ENCODE measurements around the gene PDPN.

DNA sequence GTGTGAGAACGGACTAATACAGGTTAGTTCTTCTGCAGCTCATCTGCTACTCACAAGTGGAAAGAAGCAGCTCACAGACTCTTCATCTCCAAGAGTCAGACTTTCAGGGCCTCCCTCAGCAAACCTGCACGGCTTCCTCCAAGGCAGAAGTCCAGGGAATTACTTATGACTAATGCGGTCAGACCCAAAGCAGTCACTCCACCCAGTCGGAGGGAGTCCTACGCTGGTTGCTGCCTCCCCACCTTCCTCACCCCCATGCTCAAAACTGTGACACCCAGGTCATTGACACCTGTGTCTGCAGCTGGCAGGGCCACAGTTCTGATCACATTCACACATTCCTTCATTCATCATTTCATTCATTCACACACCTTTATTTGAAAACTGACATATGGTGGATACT lies 77.9 kb downstream of the PDPN start:
- TF ChIP-seq POLR2A (IDR thresholded peaks at IDR 0.05), result no peak
- TF ChIP-seq, protein P1, sequence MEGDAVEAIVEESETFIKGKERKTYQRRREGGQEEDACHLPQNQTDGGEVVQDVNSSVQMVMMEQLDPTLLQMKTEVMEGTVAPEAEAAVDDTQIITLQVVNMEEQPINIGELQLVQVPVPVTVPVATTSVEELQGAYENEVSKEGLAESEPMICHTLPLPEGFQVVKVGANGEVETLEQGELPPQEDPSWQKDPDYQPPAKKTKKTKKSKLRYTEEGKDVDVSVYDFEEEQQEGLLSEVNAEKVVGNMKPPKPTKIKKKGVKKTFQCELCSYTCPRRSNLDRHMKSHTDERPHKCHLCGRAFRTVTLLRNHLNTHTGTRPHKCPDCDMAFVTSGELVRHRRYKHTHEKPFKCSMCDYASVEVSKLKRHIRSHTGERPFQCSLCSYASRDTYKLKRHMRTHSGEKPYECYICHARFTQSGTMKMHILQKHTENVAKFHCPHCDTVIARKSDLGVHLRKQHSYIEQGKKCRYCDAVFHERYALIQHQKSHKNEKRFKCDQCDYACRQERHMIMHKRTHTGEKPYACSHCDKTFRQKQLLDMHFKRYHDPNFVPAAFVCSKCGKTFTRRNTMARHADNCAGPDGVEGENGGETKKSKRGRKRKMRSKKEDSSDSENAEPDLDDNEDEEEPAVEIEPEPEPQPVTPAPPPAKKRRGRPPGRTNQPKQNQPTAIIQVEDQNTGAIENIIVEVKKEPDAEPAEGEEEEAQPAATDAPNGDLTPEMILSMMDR (IDR thresholded peaks at IDR 0.05), result no peak

Measured in body of pancreas (tissue), 4 donors.